ENCODE results near the gene WFIKKN1. TPM values are rescaled to one million over a fixed set of nuclear protein-coding genes. Genes with fewer than 3 reads are reported as not detected.

Gene WFIKKN1, protein sequence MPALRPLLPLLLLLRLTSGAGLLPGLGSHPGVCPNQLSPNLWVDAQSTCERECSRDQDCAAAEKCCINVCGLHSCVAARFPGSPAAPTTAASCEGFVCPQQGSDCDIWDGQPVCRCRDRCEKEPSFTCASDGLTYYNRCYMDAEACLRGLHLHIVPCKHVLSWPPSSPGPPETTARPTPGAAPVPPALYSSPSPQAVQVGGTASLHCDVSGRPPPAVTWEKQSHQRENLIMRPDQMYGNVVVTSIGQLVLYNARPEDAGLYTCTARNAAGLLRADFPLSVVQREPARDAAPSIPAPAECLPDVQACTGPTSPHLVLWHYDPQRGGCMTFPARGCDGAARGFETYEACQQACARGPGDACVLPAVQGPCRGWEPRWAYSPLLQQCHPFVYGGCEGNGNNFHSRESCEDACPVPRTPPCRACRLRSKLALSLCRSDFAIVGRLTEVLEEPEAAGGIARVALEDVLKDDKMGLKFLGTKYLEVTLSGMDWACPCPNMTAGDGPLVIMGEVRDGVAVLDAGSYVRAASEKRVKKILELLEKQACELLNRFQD
- 1 to 10 TPM in 3 of 7 donors, under 1 TPM in 4; 0.49 to 1.5 (median 0.95) TPM for total RNA-seq
- polyA plus RNA-seq: 1 to 10 TPM in 1 of 3 donors, under 1 TPM in 2; 0.15 to 1.8 (median 0.30) TPM
- long read RNA-seq, donor 1, full-length matches to known transcripts: 3 of 3 reads
- long read RNA-seq, donor 1, partial matches to known transcripts: 0 of 3 reads
- long read RNA-seq, donor 1, other reads (novel, unspliced or antisense): 0 of 3 reads
- long read RNA-seq, donor 2, full-length matches to known transcripts: 3 of 3 reads
- long read RNA-seq, donor 2, partial matches to known transcripts: 0 of 3 reads
- long read RNA-seq, donor 2, other reads (novel, unspliced or antisense): 0 of 3 reads

DNA sequence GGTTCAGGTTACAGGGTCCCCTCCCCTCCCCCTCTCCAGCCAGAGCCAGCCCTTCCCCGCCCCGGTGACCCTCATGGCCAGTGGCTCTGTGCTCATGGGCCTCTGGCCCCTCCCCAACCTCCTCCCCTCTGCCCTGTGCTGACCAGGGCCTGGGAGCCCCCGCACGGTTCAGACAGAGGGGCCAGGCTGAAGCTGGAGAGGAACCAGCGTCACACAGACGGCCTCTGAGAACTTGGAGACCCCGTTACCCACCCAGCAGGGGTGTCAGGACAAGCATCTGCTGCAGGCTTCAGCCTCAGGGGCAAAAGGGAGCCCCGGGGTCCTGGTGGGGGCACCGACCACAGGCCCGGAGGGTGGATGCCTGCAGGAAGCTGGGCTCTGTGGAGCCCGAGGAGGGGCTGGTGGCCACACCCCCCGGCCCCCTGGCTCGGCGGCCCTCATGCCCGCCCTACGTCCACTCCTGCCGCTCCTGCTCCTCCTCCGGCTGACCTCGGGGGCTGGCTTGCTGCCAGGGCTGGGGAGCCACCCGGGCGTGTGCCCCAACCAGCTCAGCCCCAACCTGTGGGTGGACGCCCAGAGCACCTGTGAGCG, at the start of gene WFIKKN1:
Gene WFIKKN1 (plus strand): TSS at position 171 of the 591 bp plus-strand sequence. CDS start 269 bp downstream, at position 440.
- peaks cover 9 to 58% (median 33%) of the 10 kb centered on the region in 6 donors for H3K4me1 ChIP-seq
- WGBS, 5 donors: 3 to 16% (median 4%) methylated on average over 5 to 23 of the region's 23 CpGs; no CpG with 5 or more reads in 1 of the 5 donors
- DNase-seq: no peak
- H3K27me3 ChIP-seq (replicated peaks in 1 of 7): peaks cover 0 to 13% (median 0%) of the 10 kb centered on the region in 7 donors
- intact Hi-C loops (cut with DNase I; ENCODE audit: low total_unique reads): no loop called here
- H3K36me3 ChIP-seq: peaks cover 0 to 66% (median 43%) of the 10 kb centered on the region in 6 donors
- no peaks in the 10 kb centered on the region for H3K9me3 ChIP-seq
- peak within 1 kb of the TSS in 5 of 8 donors; percentile 14 to 48 (median 30) for H3K27ac ChIP-seq
- H3K4me3 ChIP-seq: no peak within 1 kb of the TSS
- TF ChIP-seq, protein P1, sequence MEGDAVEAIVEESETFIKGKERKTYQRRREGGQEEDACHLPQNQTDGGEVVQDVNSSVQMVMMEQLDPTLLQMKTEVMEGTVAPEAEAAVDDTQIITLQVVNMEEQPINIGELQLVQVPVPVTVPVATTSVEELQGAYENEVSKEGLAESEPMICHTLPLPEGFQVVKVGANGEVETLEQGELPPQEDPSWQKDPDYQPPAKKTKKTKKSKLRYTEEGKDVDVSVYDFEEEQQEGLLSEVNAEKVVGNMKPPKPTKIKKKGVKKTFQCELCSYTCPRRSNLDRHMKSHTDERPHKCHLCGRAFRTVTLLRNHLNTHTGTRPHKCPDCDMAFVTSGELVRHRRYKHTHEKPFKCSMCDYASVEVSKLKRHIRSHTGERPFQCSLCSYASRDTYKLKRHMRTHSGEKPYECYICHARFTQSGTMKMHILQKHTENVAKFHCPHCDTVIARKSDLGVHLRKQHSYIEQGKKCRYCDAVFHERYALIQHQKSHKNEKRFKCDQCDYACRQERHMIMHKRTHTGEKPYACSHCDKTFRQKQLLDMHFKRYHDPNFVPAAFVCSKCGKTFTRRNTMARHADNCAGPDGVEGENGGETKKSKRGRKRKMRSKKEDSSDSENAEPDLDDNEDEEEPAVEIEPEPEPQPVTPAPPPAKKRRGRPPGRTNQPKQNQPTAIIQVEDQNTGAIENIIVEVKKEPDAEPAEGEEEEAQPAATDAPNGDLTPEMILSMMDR (IDR thresholded peaks at IDR 0.05 in 8 of 11, conservative IDR thresholded peaks at IDR 0.05 in 3 of 11): no peak
- no peak for TF ChIP-seq POLR2A (IDR thresholded peaks at IDR 0.05)
- TF ChIP-seq POLR2AphosphoS5 (IDR thresholded peaks at IDR 0.05): peak; percentile 25 to 69 (median 34)

DNA sequence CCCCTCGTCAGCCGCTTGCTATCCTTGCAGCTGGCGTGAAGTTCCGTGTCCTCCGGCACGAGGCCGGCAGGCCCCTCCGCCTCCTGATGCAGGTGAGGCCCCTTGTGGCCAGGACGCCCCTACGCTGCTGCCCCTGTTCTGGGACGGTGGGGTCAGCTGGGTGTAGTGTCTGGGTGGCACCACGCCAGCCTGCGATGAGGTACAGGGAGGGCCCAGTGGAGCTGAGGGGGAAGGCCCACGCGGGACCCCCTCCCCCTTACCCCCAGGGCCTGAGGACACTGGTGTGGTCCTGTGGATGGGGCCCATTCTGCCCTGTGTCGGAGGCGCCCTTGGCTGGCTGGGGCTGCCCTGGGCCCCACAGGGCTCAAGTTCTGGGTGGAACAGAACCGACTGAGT, 48.6 kb upstream of the WFIKKN1 start:
- H3K9me3 ChIP-seq: no peaks in the 10 kb centered on the region
- WGBS, 5 donors: 86 to 94% (median 89%) methylated on average over 4 to 18 of the region's 18 CpGs
- DNase-seq: no peak

DNA sequence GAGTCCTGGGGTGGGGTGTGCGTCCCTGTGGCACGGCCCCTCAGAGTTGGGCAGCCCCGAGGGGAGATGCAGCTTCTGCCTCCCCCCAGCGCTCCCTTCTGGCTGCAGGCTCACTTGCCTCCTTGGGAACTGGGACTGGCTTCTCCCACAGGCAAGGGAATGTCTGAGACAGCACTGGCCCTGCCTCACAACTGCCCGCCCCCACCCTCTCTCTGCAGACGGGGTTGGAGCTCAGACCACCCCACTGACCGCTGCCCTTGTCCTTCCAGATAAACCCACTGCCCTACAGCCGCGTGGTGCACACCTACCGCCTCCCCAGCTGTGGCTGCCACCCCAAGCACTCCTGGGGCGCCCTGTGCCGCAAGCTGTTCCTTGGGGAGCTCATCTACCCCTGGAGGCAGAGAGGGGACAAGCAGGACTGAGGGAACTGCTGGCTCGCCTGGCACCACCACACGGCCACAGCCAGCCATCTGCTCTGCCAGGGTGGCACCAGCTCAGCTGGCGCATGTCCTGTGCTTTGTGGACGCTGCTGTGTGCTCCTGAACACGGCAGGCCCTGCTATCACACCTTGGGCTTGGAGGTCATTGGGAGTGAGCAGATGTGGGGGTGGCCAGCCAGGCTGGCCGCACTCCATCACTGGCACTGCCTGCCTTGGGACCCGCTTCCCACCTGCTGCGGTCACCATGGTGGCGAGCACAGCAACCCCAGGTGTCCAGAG, 48.0 kb upstream of the WFIKKN1 start:
- Histone ChIP-seq H3K36me3 (peaks cover 0 to 34% (median 0%) of the 10 kb centered on the region in 6 donors), H3K4me3 (no peak overlapping the region), H3K9me3 (no peaks in the 10 kb centered on the region), H3K27me3 (replicated peaks in 1 of 7) (peaks cover 0 to 9% (median 0%) of the 10 kb centered on the region in 7 donors), H3K27ac (no peak overlapping the region), H3K4me1 (peaks cover 5 to 24% (median 17%) of the 10 kb centered on the region in 6 donors)
- TF ChIP-seq POLR2AphosphoS5 (IDR thresholded peaks at IDR 0.05): peak in 1 of 3 donors; percentile 1
- TF ChIP-seq POLR2A (IDR thresholded peaks at IDR 0.05): no peak
- WGBS, 5 donors: 87 to 95% (median 93%) methylated on average over 11 to 21 of the region's 21 CpGs
- no peak for DNase-seq
- intact Hi-C loops (cut with DNase I; ENCODE audit: low total_unique reads): no loop called here

More for the DNA sequence above, 48.6 kb upstream of the WFIKKN1 start:
- intact Hi-C loops (cut with DNase I; ENCODE audit: low total_unique reads): no loop called here
- Histone ChIP-seq H3K27ac (no peak overlapping the region), H3K4me3 (no peak overlapping the region), H3K4me1 (peaks cover 0 to 18% (median 12%) of the 10 kb centered on the region in 6 donors), H3K27me3 (replicated peaks in 1 of 7) (peaks cover 0 to 9% (median 0%) of the 10 kb centered on the region in 7 donors), H3K36me3 (peaks cover 0 to 34% (median 0%) of the 10 kb centered on the region in 6 donors)
- peak in 1 of 3 donors; percentile 36 for TF ChIP-seq POLR2AphosphoS5 (IDR thresholded peaks at IDR 0.05)
- TF ChIP-seq, protein P1 (IDR thresholded peaks at IDR 0.05 in 8 of 11, conservative IDR thresholded peaks at IDR 0.05 in 3 of 11): no peak

DNA sequence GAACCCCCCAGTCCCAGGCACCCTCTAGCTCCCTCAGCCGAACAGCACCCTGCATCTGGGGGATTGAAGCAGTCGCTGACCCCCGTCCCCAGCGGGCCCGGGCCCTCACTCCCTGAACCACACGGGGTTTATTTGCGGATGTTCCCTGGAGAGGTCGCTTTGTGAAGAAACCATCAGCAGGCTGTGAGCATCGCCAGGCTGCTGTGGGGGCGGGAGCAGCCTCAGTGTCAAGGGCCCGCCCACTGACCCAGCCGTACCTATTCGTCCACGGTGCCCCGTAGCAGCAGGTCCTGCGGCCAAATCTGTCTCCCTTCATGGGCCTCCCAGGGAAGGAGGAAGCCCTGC, 47.3 kb upstream of the WFIKKN1 start:
- peaks cover 0 to 9% (median 0%) of the 10 kb centered on the region in 7 donors for H3K27me3 ChIP-seq (replicated peaks in 1 of 7)
- TF ChIP-seq POLR2AphosphoS5 (IDR thresholded peaks at IDR 0.05) (no peak), POLR2A (IDR thresholded peaks at IDR 0.05) (no peak)
- TF ChIP-seq, protein P1 (IDR thresholded peaks at IDR 0.05 in 8 of 11, conservative IDR thresholded peaks at IDR 0.05 in 3 of 11): no peak
- H3K4me1 ChIP-seq: peaks cover 11 to 27% (median 23%) of the 10 kb centered on the region in 6 donors
- peaks cover 0 to 34% (median 0%) of the 10 kb centered on the region in 6 donors for H3K36me3 ChIP-seq
- WGBS, 5 donors: 72 to 87% (median 79%) methylated on average over 6 to 16 of the region's 16 CpGs
- no peaks in the 10 kb centered on the region for H3K9me3 ChIP-seq
- intact Hi-C loops (cut with DNase I; ENCODE audit: low total_unique reads): no loop called here
- H3K4me3 ChIP-seq: no peak overlapping the region
- no peak overlapping the region for H3K27ac ChIP-seq
- no peak for DNase-seq

Data from spleen (tissue), 13 donors.